Measurements from ENCODE around the gene FAM151B. TPM values are rescaled to one million over a fixed set of nuclear protein-coding genes. Genes with fewer than 3 reads are reported as not detected.

Gene FAM151B
- total RNA-seq, 1 experiment from 2014 or later: 0.72 TPM

DNA sequence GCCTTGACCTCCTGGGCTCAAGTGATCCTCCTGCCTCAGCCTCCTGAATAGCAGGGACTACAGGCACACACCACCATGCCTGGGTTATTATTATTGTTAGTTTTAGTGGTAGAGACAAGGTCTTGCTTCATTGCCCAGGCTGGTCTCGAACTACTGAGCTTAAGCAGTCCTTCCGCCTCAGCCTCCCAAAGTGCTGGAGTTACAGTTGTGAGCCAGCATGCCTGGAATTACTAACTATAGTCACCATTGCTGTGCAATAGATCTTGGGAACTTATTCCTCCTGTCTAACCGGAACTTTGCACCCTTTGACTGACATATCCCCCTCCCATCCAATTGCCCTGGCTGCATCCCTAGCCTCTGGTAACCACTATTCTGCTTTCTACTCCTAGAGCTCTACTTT, 3.4 kb downstream of the FAM151B start:
- H4K5ac ChIP-seq (ENCODE audit: insufficient read length, low read depth, low read length): no peak overlapping the region

More for the DNA sequence above, 3.4 kb downstream of the FAM151B start:
- no peak overlapping the region for H3K4me2 ChIP-seq (ENCODE audit: insufficient read depth, insufficient read length, low read length)
- WGBS (ENCODE audit: extremely low coverage, insufficient read length, low lambda C conversion rate): no CpG with 5 or more reads among the region's 3 CpGs
- peaks cover 11 to 17% of the 10 kb centered on the region in 2 experiments for H3K9me3 Mint-ChIP-seq
- no peak overlapping the region for H2BK5ac ChIP-seq (ENCODE audit: insufficient read length, low read length)
- H3K23ac ChIP-seq (ENCODE audit: insufficient read length, low read depth, low read length): no peak overlapping the region
- H3K27me3 Mint-ChIP-seq (ENCODE audit: low read depth): no peaks in the 10 kb centered on the region; the same call in 1 of the 2 replicates
- H3K56ac ChIP-seq (ENCODE audit: insufficient read length, low read depth, low read length): no peak overlapping the region
- no peak overlapping the region for H2BK20ac ChIP-seq (ENCODE audit: low read depth, low read length, poor library complexity, severe bottlenecking)
- H3K18ac ChIP-seq (ENCODE audit: insufficient read length, low read depth, low read length): no peak overlapping the region
- H3K27ac ChIP-seq (ENCODE audit: insufficient read length, low read depth, low read length): no peak overlapping the region
- H2AFZ ChIP-seq (ENCODE audit: low read length): no peak overlapping the region
- H3T11ph ChIP-seq (ENCODE audit: low read length): no peak overlapping the region
- H3K4me1 Mint-ChIP-seq: peaks cover 45 to 57% of the 10 kb centered on the region in 2 experiments
- H3K27me3 ChIP-seq (ENCODE audit: insufficient read depth, low read length): no peaks in the 10 kb centered on the region
- H3K79me2 ChIP-seq (ENCODE audit: insufficient read depth, low read length): no peaks in the 10 kb centered on the region
- H3K23me2 ChIP-seq (ENCODE audit: insufficient read length, low read depth, low read length, poor library complexity, severe bottlenecking): no peaks in the 10 kb centered on the region
- H3K79me1 ChIP-seq (ENCODE audit: insufficient read depth, low read depth, low read length, poor library complexity, severe bottlenecking): no peaks in the 10 kb centered on the region
- no peak overlapping the region for H3K4ac ChIP-seq (ENCODE audit: low read depth, low read length)
- H3K4me3 Mint-ChIP-seq: no peak overlapping the region
- no peak overlapping the region for H2BK12ac ChIP-seq (ENCODE audit: insufficient read length, low read depth, low read length)
- no peaks in the 10 kb centered on the region for H3K4me1 ChIP-seq (ENCODE audit: insufficient read depth, low read length)
- TF ChIP-seq, protein P1, sequence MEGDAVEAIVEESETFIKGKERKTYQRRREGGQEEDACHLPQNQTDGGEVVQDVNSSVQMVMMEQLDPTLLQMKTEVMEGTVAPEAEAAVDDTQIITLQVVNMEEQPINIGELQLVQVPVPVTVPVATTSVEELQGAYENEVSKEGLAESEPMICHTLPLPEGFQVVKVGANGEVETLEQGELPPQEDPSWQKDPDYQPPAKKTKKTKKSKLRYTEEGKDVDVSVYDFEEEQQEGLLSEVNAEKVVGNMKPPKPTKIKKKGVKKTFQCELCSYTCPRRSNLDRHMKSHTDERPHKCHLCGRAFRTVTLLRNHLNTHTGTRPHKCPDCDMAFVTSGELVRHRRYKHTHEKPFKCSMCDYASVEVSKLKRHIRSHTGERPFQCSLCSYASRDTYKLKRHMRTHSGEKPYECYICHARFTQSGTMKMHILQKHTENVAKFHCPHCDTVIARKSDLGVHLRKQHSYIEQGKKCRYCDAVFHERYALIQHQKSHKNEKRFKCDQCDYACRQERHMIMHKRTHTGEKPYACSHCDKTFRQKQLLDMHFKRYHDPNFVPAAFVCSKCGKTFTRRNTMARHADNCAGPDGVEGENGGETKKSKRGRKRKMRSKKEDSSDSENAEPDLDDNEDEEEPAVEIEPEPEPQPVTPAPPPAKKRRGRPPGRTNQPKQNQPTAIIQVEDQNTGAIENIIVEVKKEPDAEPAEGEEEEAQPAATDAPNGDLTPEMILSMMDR (conservative IDR thresholded peaks at IDR 0.05): no peak
- no peak overlapping the region for H4K91ac ChIP-seq (ENCODE audit: insufficient read length, low read depth, low read length)
- H2BK15ac ChIP-seq (ENCODE audit: low read depth, low read length): no peak overlapping the region
- H3K9ac ChIP-seq (ENCODE audit: extremely low read depth, insufficient read length, low read length): no peak overlapping the region
- no peak for DNase-seq
- no peak overlapping the region for H2AK5ac ChIP-seq (ENCODE audit: insufficient read length, low read length)
- 0 out of 7 replicates have a peak overlapping the region, but pooled peaks of 1 of the 3 experiments have one; percentile 22 for H3K27ac Mint-ChIP-seq
- peaks cover 8 to 11% (median 11%) of the 10 kb centered on the region in 3 experiments; a peak in 4 of 7 replicates for H3K36me3 Mint-ChIP-seq (ENCODE audit: insufficient read depth in 1 of 3, low read depth in 3 of 3)
- no peak overlapping the region for H2BK120ac ChIP-seq (ENCODE audit: low read depth, low read length, poor library complexity, severe bottlenecking)
- H4K8ac ChIP-seq (replicated peaks; ENCODE audit: insufficient read length, low read depth, low read length): no peak overlapping the region
- H3K14ac ChIP-seq (ENCODE audit: insufficient read depth, low read length): no peak overlapping the region
- H3K9me3 ChIP-seq (ENCODE audit: control insufficient read depth, low read depth, low read length): no peaks in the 10 kb centered on the region
- H4K20me1 ChIP-seq (ENCODE audit: control insufficient read depth, insufficient read depth, insufficient read length): no peaks in the 10 kb centered on the region
